ENCODE data around the gene VAX1.

The VAX1 gene

GRCh38 chr10:117152668-117153067 lies 14.6 kb upstream of the VAX1 start:
- no peak for TF ChIP-seq CTCF (IDR thresholded peaks at IDR 0.05; ENCODE audit: low read depth, low read length)
- DNase-seq (ENCODE audit: extremely low read depth, low read depth), result no peak

GRCh38 chr10:117148284-117148683 lies 10.2 kb upstream of the VAX1 start:
- TF ChIP-seq CTCF (IDR thresholded peaks at IDR 0.05; ENCODE audit: low read depth, low read length), result no peak
- DNase-seq (ENCODE audit: extremely low read depth, low read depth), result no peak

GRCh38 chr10:117145019-117145418 lies 6.9 kb upstream of the VAX1 start:
- DNase-seq (ENCODE audit: extremely low read depth, low read depth), result no peak
- no peak for TF ChIP-seq CTCF (IDR thresholded peaks at IDR 0.05; ENCODE audit: low read depth, low read length)

GRCh38 chr10:117143103-117143823 lies 5.2 kb upstream of the VAX1 start:
- TF ChIP-seq CTCF (IDR thresholded peaks at IDR 0.05; ENCODE audit: low read depth, low read length), result no peak
- no peak for DNase-seq (ENCODE audit: extremely low read depth, low read depth)

GRCh38 chr10:117140525-117140902 lies 2.4 kb upstream of the VAX1 start:
- no peak for DNase-seq (ENCODE audit: extremely low read depth, low read depth)
- TF ChIP-seq CTCF (IDR thresholded peaks at IDR 0.05; ENCODE audit: low read depth, low read length), result no peak

GRCh38 chr10:117139581-117140524 lies 1.8 kb upstream of the VAX1 start:
- TF ChIP-seq CTCF (IDR thresholded peaks at IDR 0.05; ENCODE audit: low read depth, low read length), result no peak
- no peak for DNase-seq (ENCODE audit: extremely low read depth, low read depth)
